Epithelial cell of esophagus (primary cell): ENCODE results near the gene NF2.
A peak's percentile ranks its signal among the peaks of the same experiment; 100 is the strongest.
"Not testable (repeated sequence)": the region's sequence is repeated elsewhere in the genome, so short reads cannot be mapped to it uniquely, and the experiment has no call there.

ENCODE experiments used
- DNase-seq: peaks from one replicate; pipeline ENCODE4 v3.0.0; 2010; ENCODE audit warnings: low read depth
- H3K4me3 ChIP-seq: 2 replicates; pipeline ENCODE4 v1.5.1; 2011; ENCODE audit warnings: mild to moderate bottlenecking, low read length, control low read depth
- TF ChIP-seq, protein P1 (sequence below): IDR thresholded peaks from 2 replicates; pipeline ENCODE4 v1.5.1; 2011; ENCODE audit warnings: low read depth, mild to moderate bottlenecking, low read length, control low read depth, inconsistent platforms; ENCODE audit not compliant: insufficient read depth; ENCODE audit errors: missing control alignments

The NF2 gene

DNA sequence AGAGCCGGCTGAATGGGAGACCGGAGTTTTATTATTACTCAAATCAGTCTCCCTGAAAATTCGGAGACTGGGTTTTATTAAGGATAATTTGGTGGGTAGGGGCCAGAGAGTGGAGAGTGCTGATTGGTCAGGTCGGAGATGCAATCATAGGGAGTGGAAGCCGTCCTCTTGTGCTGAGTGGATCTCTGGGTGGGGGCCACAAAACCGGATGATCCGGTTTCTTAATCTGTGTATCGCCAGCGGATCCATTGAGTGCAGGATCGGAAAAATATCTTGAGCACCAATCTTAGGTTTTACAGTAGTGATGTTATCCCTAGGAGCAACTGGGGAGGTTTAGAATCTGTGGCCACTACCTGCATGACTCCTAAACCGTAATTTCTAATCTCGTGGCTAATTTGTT is 21.6 kb upstream of the NF2 start:
- no peak overlapping the region for H3K4me3 ChIP-seq
- TF ChIP-seq, protein P1, sequence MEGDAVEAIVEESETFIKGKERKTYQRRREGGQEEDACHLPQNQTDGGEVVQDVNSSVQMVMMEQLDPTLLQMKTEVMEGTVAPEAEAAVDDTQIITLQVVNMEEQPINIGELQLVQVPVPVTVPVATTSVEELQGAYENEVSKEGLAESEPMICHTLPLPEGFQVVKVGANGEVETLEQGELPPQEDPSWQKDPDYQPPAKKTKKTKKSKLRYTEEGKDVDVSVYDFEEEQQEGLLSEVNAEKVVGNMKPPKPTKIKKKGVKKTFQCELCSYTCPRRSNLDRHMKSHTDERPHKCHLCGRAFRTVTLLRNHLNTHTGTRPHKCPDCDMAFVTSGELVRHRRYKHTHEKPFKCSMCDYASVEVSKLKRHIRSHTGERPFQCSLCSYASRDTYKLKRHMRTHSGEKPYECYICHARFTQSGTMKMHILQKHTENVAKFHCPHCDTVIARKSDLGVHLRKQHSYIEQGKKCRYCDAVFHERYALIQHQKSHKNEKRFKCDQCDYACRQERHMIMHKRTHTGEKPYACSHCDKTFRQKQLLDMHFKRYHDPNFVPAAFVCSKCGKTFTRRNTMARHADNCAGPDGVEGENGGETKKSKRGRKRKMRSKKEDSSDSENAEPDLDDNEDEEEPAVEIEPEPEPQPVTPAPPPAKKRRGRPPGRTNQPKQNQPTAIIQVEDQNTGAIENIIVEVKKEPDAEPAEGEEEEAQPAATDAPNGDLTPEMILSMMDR, result no peak
- peak; percentile 35 for DNase-seq

DNA sequence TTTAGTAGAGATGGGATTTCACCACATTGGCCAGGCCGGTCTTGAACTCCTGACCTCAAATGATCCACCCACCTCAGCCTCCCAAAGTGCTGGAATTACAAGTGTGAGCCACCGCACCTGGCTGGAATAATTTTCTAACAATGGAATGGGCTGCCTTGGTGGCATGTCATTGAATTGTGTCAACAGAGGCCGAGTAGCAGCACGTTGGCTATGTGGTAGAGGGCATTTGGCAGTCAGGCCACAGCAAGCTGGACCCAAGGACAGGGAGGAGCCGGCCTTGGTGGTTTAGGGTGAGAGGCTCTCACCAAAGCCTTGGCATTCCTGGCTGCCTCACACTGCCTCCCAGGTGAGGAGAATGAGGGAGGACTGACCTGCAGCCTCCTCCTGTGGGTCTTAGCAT is 18.5 kb upstream of the NF2 start:
- H3K4me3 ChIP-seq, result no peak overlapping the region
- TF ChIP-seq, protein P1, result no peak
- no peak for DNase-seq

DNA sequence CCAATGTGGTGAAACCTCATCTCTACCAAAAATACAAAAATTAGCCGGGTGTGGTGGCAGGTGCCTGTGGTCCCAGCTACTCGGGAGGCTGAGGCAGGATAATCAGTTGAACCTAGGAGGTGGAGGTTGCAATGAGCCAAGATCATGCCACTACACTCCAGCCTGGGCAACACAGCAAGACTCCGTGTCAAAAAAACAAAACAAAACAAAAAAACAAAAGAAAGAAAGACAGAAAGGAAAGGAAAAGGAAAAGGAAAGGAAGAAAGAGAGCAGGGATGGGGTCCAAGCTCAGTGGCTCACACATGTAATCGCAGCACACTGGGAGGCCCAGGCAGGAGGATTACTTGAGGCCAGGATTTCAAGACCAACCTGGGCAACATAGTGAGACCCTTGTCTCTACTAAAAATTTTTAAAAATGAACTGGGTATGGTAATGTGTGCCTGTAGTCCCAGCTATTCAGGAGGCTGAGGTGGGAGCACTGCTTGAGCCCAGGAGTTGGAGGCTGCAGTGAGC is 17.2 kb upstream of the NF2 start:
- not testable (repeated sequence) for DNase-seq, H3K4me3 ChIP-seq

DNA sequence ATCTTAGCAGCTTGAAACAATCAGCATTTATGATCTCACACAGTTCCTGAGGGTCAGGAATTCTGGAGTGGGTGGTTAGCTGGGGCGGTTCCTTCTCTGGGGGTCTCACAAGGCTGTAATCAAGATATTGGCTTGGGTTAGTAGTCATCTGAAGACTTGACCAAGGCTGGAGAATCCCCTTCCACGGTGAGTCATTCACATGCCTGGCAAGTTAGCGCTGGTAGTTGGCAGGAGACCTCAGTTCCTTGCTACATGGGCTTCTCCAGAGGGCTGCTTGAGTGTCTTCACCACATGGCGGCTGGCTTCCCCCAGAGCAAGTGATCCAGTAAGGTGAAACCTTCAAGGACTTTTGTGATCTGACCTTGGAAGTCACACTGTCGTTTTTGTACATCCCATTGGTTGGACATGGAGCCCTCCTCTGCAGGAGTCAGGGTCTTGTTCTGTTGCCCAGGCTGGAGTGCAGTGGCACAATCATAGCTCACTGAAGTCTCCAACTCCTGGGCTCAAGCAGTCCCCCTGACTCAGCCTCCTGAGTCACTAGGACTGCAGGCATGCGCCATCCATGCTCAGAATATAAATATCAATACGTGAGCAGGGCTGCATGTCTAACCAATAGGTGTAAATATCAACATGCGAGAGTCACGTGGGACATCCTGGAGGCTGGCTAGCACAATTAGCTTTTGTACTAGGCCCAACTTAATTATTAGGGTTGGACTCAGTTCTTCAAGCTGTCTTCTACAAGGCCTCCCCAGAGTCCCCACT is 15.3 kb upstream of the NF2 start:
- DNase-seq, result peak; percentile 93
- TF ChIP-seq, protein P1, result no peak
- no peak overlapping the region for H3K4me3 ChIP-seq

DNA sequence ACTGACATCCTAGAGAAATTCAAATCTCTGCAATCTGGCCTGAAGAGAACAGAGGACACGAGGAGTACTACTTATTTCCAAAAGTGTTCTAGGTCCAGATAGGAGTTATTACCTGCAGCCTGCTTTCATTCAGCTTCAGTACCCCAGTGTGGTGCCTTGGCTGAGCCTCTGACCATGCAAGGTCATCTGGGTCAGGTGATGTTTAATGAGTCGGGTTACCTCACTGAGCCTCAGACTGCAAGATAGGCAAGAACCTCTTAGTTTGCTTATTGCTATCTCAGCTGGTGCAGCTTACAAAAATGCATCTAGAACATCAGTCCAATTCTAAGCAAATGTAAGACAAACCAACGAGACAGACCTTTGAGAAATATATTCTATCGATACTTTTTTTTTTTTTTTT is 9.5 kb upstream of the NF2 start:
- no peak for DNase-seq
- TF ChIP-seq, protein P1, result no peak
- H3K4me3 ChIP-seq, result no peak overlapping the region

DNA sequence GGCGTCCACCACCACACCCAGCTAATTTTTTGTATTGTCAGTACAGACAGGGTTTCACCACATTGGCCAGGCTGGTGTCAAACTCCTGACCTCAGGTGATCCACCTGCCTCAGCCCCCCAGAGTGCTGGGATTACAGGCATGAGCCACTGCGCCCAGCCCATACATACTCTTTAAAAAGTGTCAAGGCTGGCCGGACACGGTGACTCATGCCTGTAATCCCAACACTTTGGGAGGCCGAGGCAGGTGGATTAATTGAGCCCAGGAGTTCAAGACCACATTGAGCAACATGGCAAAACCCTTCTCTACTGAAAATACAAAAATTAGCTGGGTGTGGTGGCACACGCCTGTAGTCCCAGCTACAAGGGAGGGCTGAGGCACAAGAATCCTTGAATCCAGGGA is 9.0 kb upstream of the NF2 start:
- not testable (repeated sequence) for H3K4me3 ChIP-seq, DNase-seq

DNA sequence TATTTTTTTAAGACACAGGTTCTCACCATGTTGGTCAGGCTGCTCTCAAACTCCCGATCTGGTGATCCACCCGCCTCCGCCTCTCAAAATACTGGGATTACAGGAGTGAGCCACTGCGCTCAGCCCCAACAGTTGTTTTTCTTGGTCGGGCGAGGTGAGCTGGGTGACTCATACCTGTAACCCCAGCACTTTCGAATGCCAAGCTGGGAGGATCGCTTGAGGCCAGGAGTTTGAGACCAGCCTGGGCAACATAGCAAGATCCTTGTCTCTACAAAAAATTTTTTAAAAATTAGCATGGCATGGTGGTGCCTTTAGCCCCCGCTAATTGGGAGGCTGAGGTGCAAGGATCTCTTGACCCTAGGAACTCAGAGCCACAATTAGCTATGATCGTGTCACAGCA is 7.0 kb upstream of the NF2 start:
- no peak overlapping the region for H3K4me3 ChIP-seq
- TF ChIP-seq, protein P1, result no peak
- DNase-seq, result no peak

DNA sequence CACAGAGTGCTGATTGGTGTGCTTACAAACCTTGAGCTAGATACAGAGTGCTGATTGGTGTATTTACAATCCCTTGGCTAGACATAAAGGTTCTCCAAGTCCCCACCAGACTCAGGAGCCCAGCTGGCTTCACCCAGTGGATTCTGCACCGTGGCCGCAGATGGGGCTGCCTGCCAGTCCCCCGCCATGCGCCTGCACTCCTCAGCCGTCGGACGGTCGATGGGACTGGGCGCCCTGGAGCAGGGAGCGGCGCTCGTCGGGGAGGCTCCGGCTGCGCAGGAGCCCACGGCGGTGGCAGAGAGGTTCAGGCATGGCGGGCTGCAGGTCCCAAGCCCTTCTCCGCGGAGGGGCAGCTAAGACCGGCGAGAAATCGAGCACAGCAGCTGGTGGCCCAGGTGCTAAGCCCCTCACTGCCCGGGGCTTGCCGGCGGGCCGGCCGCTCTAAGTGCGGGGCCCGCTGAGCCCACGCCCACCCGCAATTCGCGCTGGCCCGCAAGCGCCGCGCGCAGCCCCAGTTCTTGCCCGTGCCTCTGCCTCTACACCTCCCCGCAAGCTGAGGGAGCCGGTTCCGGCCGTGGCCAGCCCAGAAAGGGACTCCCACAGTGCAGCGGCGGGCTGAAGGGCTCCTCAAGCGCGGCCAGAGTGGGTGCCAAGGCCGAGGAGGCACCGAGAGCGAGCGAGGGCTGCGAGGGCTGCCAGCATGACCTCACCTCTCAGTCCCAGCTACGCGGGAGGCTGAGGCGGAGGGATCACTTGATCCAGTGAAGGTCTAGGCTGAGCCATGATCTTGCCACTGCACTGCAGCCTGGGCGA is 5.4 kb upstream of the NF2 start:
- not testable (repeated sequence) for DNase-seq, H3K4me3 ChIP-seq
